ENCODE measurements around the gene DYRK1A.

DYRK1A gene

DNA sequence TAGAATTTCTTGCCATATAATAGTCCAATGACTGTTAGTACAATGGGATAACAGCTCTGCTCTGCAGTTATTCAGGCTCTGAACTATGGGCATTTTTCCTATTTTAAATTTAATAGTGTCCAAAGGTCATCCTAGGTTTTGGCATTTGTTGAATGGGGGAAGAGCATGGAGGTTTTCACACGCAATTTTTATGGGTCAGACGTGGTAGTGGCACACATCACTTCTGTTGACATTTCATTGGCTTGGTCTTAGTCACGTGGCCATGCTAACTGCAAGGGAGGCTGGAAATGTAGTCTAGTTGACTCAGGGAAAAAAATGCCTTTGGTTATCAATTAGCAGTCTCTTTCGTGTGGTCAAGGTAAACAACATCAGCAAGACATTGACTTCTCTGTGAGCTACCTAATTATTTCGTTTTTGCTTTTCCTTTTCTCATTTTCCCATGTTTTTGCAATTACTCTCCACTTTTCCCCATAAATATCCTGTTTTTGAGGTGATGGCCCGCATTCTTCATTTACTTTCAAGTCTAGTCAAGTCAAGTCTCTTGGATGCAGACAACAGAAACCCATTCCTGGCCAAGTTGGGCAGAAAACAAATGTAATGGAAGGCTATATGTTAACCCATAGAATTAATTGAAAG, 82.8 kb downstream of the DYRK1A start:
- DNase-seq (ENCODE audit: low read depth in 2 of 2): no peak

- no peak for DNase-seq (ENCODE audit: low read depth in 2 of 2)
Observed at GRCh38 chr21:37450445-37450941, 83.9 kb downstream of the DYRK1A start.

- no peak for DNase-seq (ENCODE audit: low read depth in 2 of 2)
Observed at GRCh38 chr21:37451446-37451845, 84.9 kb downstream of the DYRK1A start.

DNA sequence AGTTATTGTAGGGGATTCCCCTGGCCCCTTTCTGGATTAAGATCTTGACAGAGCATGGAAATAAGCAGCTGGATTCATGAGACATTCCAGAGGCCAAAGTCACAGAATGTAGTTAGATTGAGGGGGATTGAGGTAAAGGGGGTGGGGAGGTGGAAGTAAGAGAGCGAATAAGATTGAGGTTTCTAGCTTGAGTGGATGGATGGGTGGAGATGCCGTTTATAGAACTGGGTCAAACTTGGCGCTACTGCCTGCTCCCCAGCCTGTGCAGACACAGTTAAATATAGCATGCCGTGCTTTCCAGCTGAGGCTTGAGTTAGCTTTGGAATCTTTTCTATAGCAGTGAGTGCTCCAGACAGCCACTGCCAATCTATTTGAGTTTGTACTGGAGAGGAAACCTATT, 85.7 kb downstream of the DYRK1A start:
- DNase-seq (ENCODE audit: low read depth in 2 of 2): no peak

DNA sequence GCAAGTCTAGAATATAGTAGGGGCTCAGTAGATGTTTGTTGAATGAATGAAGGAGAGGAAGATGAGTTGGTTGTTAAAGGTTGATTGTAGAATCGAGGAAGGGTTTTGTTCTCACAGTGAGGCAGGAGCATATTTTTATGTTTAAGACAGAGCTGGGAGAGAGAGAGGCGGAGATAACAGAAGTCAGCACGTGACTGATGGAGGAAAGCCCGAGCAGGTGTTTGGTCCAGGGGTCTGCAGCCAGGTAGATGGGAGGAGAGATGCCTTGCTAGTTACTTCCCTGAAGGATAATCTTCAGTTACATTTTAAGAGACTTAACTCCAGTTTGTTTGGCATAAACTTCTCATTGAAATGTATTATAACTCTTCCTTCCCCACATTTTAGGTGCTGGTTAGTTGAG, 86.8 kb downstream of the DYRK1A start:
- DNase-seq (ENCODE audit: low read depth in 2 of 2): no peak

GRCh38 chr21:37454869-37455503, 88.4 kb downstream of the DYRK1A start:
- DNase-seq (ENCODE audit: low read depth in 2 of 2): no peak

- no peak for DNase-seq (ENCODE audit: low read depth in 2 of 2)
Observed at GRCh38 chr21:37455504-37455911, 88.9 kb downstream of the DYRK1A start.

DNA sequence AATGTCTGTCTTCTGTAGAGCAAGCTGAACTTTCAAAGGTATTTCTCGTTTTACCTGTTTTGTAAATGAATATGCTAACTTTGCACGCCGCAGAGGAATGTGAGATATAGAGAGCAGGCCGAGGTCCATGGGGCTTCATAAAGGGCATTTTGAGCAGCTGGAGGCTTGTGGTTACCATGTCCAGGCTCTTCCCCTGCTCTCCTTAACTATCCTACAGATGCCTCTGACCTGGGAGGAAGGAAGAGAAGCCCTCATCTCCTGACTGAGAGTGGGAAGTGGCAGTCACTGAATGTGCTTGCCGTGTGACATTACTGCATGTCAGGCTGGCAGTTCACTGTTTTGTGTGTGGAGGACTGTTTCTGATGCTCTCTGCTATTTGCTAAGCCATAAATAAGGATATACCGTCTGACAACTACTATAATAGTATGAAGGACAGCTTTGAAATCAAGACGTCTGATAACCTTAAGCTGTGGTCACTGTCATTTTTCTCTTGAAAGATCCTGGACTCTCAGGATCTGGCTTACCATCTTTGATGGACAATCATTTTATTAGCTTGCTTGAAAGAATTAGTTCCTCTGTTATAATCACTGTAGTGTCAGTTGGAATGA, 92.2 kb downstream of the DYRK1A start:
- no peak for DNase-seq (ENCODE audit: low read depth in 2 of 2)

DNA sequence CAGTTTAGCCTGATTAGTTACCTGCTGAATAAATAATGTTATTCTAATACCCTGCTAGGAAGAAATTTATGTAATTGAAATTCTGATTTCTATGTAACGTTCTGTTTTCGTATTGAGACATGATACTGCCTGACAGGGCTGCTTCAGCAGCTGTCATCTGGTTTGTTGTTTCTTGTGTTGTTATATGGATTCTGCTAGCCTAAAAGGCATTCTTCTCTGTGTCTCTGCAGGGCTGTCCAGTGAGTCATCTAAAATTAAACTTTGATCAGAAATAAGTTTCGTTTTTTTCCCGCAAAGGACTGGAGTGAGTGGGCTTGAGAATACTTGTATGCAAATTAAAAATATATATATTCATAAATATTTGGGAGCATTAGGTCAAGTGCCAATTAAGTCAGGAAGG, 93.0 kb downstream of the DYRK1A start:
- DNase-seq (ENCODE audit: low read depth in 2 of 2): no peak

GRCh38 chr21:37460196-37460595, 93.6 kb downstream of the DYRK1A start:
- DNase-seq (ENCODE audit: low read depth in 2 of 2): no peak

DNA sequence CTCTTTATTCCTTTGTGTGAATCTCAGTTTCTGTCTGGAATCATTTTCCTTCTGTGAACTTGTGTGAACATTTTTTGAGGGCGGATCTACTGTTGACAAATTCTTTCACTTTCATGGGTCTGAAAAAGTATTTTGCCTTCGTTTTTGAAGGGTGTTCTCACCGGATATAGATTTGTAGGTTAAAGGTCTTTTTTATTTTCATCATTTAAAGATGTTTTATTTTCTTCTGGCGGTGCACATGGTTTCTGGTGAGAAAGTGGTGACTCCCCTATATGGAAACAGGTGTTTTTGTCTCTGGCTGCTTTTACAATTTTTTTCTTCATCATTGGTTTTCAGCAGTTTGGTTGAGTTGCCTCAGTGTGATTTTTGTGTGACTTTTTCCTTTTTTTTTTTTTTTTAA, 94.9 kb downstream of the DYRK1A start:
- no peak for DNase-seq (ENCODE audit: low read depth in 2 of 2)

GRCh38 chr21:37462087-37462861, 95.7 kb downstream of the DYRK1A start:
- DNase-seq (ENCODE audit: low read depth in 2 of 2): no peak

DNA sequence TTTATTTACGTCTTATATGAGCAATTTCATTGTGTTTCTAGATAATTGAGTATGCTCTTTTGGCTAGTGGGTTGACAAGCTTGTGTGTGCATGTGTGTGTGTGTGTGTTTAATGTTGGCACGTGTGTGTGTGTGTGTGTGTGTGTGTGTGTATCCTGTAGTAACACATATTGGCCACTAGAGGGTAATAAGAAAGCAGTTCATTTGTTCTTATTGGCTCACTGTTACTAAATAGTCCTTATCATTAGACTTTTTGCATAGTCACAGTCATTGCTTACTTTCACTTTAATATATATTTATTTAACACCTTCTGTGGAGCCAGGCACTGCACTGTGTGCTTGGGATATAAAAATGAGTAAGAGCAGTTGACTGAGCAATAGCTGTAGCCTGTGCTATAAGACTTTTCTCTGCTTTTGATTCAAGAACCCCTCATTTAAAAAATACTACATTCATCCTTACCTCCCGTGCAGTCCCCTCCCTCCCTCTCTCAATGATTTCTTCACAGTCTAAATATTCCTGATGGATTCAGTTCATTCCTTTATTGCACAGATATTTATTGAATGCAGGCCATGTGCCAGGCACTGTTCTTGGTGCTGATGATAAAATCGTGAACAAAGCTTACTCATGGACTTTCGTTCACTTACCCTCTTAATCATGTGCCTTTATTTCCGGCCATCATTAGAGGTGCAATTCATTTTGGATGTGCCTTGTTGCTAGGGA, 96.7 kb downstream of the DYRK1A start:
- peak in 1 of 2 experiments; percentile 26 for DNase-seq (ENCODE audit: low read depth in 2 of 2)

DNA sequence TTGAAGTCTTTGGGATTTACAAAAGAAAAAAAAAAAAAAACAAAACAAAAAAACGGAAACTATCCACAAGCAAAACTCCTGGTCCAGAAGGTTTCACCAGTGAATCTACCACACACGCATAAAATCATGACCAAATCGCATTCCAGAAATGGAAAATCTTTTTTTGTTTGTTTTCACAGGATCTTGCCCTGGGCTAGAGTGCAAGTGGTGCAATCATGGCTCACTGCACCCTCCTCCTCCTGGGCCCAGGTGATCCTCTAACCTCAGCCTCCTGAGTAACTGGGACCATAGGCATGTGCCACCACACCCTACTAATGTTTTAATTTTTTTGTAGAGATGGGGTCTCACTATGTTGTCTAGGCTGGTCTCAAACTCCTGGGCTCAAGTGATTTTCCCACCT, 100.5 kb downstream of the DYRK1A start:
- no peak for DNase-seq (ENCODE audit: low read depth in 2 of 2)

DNA sequence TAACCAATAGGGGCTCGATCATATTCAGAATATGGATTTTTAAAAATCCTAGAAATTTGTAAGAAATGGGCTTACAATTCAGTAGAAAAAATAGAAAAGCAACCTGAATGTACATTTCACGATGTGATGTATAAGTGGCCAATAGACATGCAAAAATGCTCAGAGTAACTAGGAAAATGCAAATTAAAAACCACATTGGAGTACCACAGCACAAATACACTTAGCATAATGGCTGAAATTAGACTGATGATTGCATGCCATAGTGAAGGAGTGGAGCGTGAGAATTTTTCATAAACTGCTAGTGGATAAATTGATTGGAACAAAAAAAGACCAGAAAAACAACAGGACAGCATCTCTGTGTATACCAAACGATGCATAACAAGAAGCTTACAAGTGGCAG, 102.3 kb downstream of the DYRK1A start:
- no peak for DNase-seq (ENCODE audit: low read depth in 2 of 2)

DNA sequence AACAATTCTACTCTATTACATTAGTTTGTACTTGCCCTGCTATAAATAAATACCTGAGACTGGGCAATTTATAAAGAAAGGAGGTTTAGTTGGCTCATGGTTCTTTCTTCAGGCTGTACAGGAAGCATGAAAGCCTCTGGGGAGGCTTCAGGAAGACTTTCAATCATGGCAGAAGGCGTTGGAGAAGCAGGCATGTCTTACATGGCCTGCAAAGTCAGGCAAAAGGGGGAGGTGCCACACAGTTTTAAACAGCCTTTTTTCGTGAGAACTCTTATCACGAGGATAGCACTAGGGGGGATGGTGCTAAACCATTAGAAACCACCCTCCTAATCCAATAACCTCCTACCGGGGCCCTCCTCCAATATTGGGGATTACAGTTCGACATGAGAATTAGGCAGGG, 102.9 kb downstream of the DYRK1A start:
- DNase-seq (ENCODE audit: low read depth in 2 of 2): no peak

GRCh38 chr21:37472581-37472980, 106.0 kb downstream of the DYRK1A start:
- no peak for DNase-seq (ENCODE audit: low read depth in 2 of 2)

- DNase-seq (ENCODE audit: low read depth in 2 of 2): no peak
Observed at GRCh38 chr21:37473491-37473890, 106.9 kb downstream of the DYRK1A start.

GRCh38 chr21:37474342-37474741, 107.8 kb downstream of the DYRK1A start:
- DNase-seq (ENCODE audit: low read depth in 2 of 2): no peak

GRCh38 chr21:37475186-37475868, 108.8 kb downstream of the DYRK1A start:
- DNase-seq (ENCODE audit: low read depth in 2 of 2): no peak

GRCh38 chr21:37478794-37479193, 112.2 kb downstream of the DYRK1A start:
- DNase-seq (ENCODE audit: low read depth in 2 of 2): no peak
